ENCODE results near the gene GPC1. TPM values are rescaled to one million over a fixed set of nuclear protein-coding genes. Genes with fewer than 3 reads are reported as not detected.

Gene GPC1
- total and polyA plus RNA-seq, 2 donors (not counting 1 experiment from before 2014, with no cell fraction given) = 1.2 to 3.3 TPM

DNA sequence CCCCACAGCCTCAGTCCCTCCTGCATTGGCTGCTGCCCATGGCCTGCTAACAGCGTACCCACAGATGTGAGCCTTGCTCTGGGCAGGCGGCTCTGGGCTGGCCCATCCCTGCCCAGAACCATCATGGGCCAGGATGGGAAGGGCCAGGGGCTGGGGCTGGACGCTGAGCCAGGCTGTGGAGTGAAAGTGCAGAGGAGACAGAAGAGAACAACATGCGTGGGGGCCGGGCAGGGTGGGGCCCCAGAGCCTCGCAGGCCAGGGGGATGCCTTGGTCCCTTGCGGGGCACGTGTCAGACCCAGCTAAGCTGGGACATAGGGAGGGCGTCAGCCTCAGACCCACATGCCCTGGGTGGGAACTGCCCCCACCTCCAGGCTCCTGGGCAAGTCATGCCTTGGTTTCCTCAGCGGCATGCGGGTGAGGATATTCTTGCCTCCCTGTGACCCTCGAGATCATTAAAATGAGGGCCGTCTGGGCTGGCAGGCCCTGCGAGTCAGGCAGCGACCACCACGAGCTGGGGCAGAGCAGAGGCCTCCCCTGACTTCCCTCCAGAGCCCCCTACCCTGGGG lies 27.3 kb downstream of the GPC1 start:
- whole genome bisulfite sequencing (ENCODE audit: insufficient coverage) = 89% methylated on average over 14 of the region's 16 CpGs
- H4K20me1 ChIP-seq (ENCODE audit: control insufficient read depth, insufficient read depth, low read length, poor library complexity, severe bottlenecking) = no peaks in the 10 kb centered on the region
- POLR2A ChIA-PET = no interaction called here
- ATAC-seq (ENCODE audit: low read depth) (no peak), DNase-seq (no peak)
- H3K9ac ChIP-seq (ENCODE audit: low read length) = no peak overlapping the region
- TF ChIP-seq, protein P1, sequence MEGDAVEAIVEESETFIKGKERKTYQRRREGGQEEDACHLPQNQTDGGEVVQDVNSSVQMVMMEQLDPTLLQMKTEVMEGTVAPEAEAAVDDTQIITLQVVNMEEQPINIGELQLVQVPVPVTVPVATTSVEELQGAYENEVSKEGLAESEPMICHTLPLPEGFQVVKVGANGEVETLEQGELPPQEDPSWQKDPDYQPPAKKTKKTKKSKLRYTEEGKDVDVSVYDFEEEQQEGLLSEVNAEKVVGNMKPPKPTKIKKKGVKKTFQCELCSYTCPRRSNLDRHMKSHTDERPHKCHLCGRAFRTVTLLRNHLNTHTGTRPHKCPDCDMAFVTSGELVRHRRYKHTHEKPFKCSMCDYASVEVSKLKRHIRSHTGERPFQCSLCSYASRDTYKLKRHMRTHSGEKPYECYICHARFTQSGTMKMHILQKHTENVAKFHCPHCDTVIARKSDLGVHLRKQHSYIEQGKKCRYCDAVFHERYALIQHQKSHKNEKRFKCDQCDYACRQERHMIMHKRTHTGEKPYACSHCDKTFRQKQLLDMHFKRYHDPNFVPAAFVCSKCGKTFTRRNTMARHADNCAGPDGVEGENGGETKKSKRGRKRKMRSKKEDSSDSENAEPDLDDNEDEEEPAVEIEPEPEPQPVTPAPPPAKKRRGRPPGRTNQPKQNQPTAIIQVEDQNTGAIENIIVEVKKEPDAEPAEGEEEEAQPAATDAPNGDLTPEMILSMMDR (IDR thresholded peaks at IDR 0.05) = no peak
- no peak for TF ChIP-seq EZH2 (IDR thresholded peaks at IDR 0.05; ENCODE audit: borderline replicate concordance, insufficient read depth, low read depth, low read length, poor library complexity, severe bottlenecking)
- no peaks in the 10 kb centered on the region for H3K9me3 Mint-ChIP-seq (ENCODE audit: insufficient read depth)
- intact Hi-C loops (cut with micrococcal nuclease) = no loop called here
- no peak overlapping the region for H2AFZ ChIP-seq (ENCODE audit: insufficient read depth, low read depth, low read length, poor library complexity, severe bottlenecking)
- no peaks in the 10 kb centered on the region for H3K79me2 ChIP-seq (ENCODE audit: control insufficient read depth, insufficient read depth, low read length)
- H3K4me3 Mint-ChIP-seq = no peak overlapping the region
- peaks cover 0 to 3% (median 0%) of the 10 kb centered on the region in 3 donors for H3K9me3 ChIP-seq (ENCODE audit: control extremely low read depth in 1 of 3, control insufficient read depth in 2 of 3, insufficient read depth in 1 of 3, low read length in 2 of 3)
- H3K36me3 ChIP-seq (replicated peaks in 1 of 2; ENCODE audit: control extremely low read depth in 1 of 2, control insufficient read depth in 1 of 2, extremely low read depth in 1 of 2, insufficient read depth in 2 of 2, low read length in 1 of 2) = no peaks in the 10 kb centered on the region
- H3K27ac Mint-ChIP-seq = no peak overlapping the region
- H3K4me2 ChIP-seq (replicated peaks; ENCODE audit: low read depth, low read length, poor library complexity, severe bottlenecking) = no peak overlapping the region
- H3K4me1 Mint-ChIP-seq = no peaks in the 10 kb centered on the region
- CTCF ChIA-PET = no interaction called here
- no peaks in the 10 kb centered on the region for H3K27me3 Mint-ChIP-seq
- peaks cover 0 to 2% (median 0%) of the 10 kb centered on the region in 4 experiments for H3K27me3 ChIP-seq (replicated peaks in 1 of 4; ENCODE audit: control extremely low read depth in 1 of 4, control insufficient read depth in 3 of 4, insufficient read depth in 4 of 4, low read length in 3 of 4)
- no peak overlapping the region for H3K4me3 ChIP-seq (ENCODE audit: control extremely low read depth in 1 of 5, extremely low read depth in 1 of 5, insufficient read depth in 1 of 5, low read depth in 2 of 5, low read length in 4 of 5)
- no peak overlapping the region for H3K27ac ChIP-seq (ENCODE audit: low read length in 2 of 2)
- no peaks in the 10 kb centered on the region for H3K4me1 ChIP-seq (ENCODE audit: control insufficient read depth in 2 of 2, insufficient read depth in 2 of 2, low read length in 2 of 2)

DNA sequence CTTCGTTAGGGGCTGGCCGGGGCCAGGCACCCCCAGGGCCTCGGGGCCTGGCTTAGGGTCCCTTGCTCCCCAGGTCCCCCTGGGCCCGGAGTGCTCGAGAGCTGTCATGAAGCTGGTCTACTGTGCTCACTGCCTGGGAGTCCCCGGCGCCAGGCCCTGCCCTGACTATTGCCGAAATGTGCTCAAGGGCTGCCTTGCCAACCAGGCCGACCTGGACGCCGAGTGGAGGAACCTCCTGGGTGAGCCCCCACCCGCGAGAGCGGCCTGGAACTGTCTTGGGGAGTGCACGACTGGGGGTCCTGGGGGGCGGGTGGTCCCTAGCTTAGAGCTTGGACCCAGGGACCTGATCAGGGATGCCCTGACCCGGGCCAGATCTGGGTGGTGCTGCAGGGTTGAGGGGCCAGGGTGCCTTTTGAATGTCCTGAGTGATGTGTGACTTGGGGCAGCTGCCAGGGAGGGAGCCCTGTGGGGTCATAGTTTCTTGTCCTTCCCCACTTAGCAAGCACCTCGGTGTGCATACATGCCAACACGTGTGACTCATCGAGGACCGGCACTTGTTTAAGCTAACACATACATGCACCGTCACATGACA lies 27.9 kb downstream of the GPC1 start:
- H2AFZ ChIP-seq (ENCODE audit: insufficient read depth, low read depth, low read length, poor library complexity, severe bottlenecking) = no peak overlapping the region
- Mint-ChIP-seq H3K4me3 (no peak overlapping the region), H3K27ac (no peak overlapping the region), H3K9me3 (ENCODE audit: insufficient read depth) (no peaks in the 10 kb centered on the region), H3K27me3 (no peaks in the 10 kb centered on the region), H3K4me1 (no peaks in the 10 kb centered on the region)
- ChIA-PET CTCF (no interaction called here), POLR2A (no interaction called here)
- H3K36me3 ChIP-seq (replicated peaks in 1 of 2; ENCODE audit: control extremely low read depth in 1 of 2, control insufficient read depth in 1 of 2, extremely low read depth in 1 of 2, insufficient read depth in 2 of 2, low read length in 1 of 2) = no peaks in the 10 kb centered on the region
- no peak overlapping the region for H3K4me2 ChIP-seq (replicated peaks; ENCODE audit: low read depth, low read length, poor library complexity, severe bottlenecking)
- H3K27me3 ChIP-seq (replicated peaks in 1 of 4; ENCODE audit: control extremely low read depth in 1 of 4, control insufficient read depth in 3 of 4, insufficient read depth in 4 of 4, low read length in 3 of 4) = no peaks in the 10 kb centered on the region
- ATAC-seq (ENCODE audit: low read depth) (no peak), DNase-seq (no peak)
- 93% methylated on average over 21 of the region's 22 CpGs for WGBS (ENCODE audit: insufficient coverage)
- H3K79me2 ChIP-seq (ENCODE audit: control insufficient read depth, insufficient read depth, low read length) = no peaks in the 10 kb centered on the region
- peaks cover 0 to 3% (median 0%) of the 10 kb centered on the region in 3 donors for H3K9me3 ChIP-seq (ENCODE audit: control extremely low read depth in 1 of 3, control insufficient read depth in 2 of 3, insufficient read depth in 1 of 3, low read length in 2 of 3)
- H4K20me1 ChIP-seq (ENCODE audit: control insufficient read depth, insufficient read depth, low read length, poor library complexity, severe bottlenecking) = no peaks in the 10 kb centered on the region
- no peak overlapping the region for H3K4me3 ChIP-seq (ENCODE audit: control extremely low read depth in 1 of 5, extremely low read depth in 1 of 5, insufficient read depth in 1 of 5, low read depth in 2 of 5, low read length in 4 of 5)
- intact Hi-C loops (cut with micrococcal nuclease) = no loop called here
- H3K9ac ChIP-seq (ENCODE audit: low read length) = no peak overlapping the region
- H3K27ac ChIP-seq (ENCODE audit: low read length in 2 of 2) = no peak overlapping the region
- H3K4me1 ChIP-seq (ENCODE audit: control insufficient read depth in 2 of 2, insufficient read depth in 2 of 2, low read length in 2 of 2) = no peaks in the 10 kb centered on the region
- no peak for TF ChIP-seq EZH2 (IDR thresholded peaks at IDR 0.05; ENCODE audit: borderline replicate concordance, insufficient read depth, low read depth, low read length, poor library complexity, severe bottlenecking)
- TF ChIP-seq, protein P1 (IDR thresholded peaks at IDR 0.05) = no peak
